ENCODE measurements around the gene NSL1.
"Not testable (repeated sequence)": the region's sequence is repeated elsewhere in the genome, so short reads cannot be mapped to it uniquely, and the experiment has no call there.

NSL1 gene, protein sequence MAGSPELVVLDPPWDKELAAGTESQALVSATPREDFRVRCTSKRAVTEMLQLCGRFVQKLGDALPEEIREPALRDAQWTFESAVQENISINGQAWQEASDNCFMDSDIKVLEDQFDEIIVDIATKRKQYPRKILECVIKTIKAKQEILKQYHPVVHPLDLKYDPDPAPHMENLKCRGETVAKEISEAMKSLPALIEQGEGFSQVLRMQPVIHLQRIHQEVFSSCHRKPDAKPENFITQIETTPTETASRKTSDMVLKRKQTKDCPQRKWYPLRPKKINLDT

DNA sequence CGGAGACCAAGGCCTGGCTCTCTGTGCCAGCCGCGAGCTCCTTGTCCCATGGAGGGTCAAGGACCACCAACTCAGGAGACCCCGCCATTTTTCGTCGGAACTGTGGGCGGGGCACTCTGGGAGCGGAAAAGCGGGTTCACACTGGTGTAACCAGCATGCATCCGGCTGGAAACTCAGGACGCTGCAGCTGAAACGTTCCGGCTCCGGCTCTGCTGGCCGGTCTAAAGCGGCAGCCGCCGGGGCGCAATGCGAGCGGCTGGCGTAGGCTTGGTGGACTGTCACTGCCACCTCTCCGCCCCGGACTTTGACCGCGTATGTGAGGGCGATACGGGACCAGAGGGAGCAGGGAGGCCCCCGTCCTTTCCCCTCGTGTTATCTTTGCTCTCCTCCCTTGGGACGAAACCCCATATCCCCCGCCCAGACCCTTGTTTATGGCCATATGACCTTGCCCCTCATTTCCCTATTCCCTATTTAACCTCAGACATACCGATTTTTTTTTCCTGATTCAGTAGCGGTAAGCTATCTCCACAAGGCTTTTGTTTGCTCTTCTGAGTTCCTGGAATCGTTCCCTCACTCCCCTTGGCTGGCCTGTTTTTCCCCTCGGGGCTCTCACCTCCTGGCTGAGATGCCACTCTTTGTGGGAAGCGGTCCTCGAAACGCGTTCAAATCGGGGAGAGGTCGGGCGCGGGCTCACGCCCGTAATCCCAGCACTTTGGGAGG lies at the start of gene NSL1, which contains the start of gene TATDN3:
TSS of gene NSL1 (minus strand) at position 102 of the 720 bp plus-strand sequence. CDS start at position 88, 14 bp downstream.
TSS of gene TATDN3 (plus strand) at position 219 of the 720 bp plus-strand sequence. CDS start at position 247, 28 bp downstream.
- DNase-seq: peak; percentile 99

DNA sequence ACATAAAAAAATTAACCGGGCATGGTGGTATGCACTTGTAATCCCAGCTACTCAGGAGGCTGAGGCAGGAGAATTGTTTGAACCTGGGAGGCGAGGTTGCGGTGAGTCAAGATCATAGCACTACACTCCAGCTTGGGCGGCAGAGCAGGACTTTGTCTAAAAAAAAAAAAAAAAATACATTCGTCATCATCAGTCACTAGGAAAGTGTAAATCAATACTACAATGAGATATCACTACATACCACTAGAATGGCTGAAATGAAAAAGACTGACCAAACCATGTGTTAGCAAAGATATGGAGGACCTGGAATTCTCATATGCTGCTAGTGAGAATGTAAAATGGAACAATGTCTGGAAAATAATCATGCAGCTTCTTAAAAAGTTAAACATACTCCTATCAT lies 46.6 kb upstream of the NSL1 start:
- no peak for DNase-seq

DNA sequence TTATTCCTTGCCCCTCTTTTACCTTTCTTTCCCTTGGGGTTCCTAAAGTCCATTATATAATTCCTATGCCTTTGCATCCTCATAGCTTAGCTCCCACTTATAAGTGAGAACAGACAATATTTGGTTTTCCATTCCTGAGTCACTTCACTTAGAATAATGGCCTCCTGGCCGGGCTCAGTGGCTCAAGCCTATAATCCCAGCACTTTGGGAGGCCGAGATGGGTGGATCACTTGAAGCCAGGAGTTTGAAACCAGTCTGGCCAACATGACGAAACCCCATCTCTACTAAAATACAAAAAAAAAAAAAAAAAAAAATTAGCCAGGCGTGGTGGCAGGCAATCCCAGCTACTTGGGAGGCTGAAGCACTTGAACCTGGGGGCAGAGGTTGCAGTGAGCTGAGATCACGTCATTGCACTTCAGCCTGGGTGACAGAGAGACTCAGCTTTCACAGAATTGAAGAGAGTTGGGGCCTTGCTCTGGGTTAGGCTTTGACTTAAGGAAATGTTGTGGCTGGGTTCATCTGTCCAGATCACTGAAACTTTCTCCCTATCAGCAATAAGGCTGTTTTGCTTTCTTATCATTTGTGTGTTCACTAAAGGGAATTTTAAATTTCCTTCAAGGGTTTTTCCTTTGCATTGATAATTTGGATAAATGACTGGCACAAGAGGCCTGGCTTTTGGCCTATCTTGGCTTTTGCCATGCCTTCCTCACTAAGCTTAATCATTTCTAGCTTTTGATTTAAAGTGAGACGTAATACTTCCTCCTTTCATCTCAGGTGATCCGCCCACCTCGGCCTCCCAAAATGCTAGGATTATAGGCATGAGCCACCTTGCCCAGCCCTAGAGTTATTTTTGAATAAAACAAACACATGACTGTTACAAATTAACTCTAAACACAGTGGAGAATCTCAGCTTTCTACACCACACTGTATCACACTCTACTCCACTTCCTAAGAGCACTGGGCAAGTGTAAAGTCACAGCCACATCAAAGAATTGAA lies 41.9 kb upstream of the NSL1 start:
- not testable (repeated sequence) for DNase-seq

DNA sequence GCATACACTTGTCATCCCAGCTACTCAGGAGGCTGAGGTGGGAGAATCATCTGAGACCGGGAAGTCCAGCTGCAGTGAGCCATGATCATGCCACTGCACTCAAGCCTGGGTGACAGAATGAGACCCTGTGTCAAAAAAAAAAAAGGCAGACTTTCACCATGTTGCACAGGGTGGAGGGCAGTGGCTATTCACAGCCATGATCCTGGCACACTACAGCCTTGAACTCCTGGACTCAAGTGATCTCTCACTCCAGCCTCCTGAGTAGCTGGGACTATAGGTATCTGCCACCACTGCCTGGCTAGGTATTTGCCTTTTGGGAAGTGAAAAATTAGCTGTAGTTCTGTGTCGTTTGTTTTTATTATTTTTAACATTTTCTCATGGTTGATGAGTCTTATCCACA lies 36.8 kb upstream of the NSL1 start:
- no peak for DNase-seq

DNA sequence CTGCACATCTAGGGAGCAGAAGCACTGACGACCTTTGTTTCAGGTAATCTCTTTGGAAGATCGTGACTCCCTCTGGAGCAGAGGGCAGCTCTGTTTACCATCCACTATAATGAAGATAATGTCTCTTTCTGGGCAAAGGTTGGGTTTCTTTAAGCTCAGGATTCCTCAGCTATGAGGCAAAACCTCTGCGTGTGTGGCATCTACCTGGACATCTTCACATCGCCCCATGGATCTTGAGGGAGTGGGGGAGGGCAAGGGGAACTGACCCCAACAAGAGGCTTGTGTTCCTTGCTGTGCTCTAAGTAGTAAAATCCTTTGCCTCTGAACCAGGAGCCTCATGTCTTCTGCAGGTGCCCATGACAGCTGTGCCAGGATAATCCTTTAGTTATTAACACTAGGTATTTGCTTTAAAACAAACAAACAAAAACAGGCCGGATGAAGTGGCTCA lies 36.3 kb upstream of the NSL1 start:
- DNase-seq: no peak

DNA sequence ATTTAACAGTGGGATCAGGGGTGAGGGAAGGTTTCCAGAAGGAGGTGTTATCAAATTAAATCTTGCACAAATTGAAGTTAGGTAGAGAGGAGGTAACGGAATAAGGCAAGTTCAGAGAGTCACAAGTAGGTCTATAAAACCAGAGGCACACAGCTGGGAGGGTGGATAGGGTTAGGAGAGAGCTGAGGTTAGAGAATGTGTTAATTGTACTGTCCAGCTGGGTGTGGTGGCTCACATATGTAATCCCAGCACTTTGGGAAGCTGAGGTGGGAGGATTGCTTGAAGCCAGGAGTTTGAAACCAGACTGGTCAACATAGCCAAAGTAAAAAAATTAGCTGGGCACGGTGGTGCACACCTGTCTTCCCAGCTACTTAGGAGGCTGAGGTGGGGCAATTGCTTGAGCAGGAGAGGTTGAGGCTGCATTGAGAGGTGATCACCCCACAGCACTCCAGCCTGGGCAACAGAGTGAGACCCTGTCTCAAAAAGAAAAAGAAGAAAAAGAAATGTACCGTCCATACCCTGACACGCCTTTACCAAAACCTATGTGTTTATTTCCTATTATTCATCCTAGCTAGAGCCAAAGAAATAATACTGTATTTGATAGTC lies 35.7 kb upstream of the NSL1 start:
- no peak for DNase-seq

DNA sequence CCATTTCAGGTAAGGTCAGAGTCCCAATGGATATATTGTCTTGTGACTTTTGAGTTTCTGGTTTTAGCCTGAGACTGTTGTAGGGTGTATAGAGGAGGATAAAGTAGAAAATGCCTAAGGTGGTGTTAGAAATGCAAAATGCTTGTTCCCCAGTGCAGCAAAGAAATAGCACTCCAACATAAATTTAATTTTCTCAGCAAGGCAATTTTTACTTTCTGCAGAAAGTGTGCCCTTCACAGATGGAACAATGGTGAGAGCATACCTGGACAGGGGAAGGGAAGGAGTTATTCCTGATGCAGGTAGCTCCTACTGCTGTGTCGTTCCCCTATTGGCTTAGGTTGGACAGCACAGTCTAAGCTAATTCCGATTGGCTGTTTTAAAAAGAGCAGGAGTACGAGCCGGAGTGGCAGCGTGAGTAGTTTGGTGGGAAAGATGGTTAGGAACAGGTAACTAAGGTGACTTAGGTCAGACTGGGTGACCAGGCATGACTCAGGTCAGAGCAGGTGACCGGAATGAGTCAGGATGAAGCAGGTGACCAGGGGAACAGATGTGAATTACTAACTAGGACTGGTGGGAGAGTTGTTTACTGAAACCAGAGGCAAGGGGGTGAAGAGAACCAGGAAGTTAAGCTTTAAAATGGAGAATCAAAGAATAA lies 34.3 kb upstream of the NSL1 start:
- no peak for DNase-seq

DNA sequence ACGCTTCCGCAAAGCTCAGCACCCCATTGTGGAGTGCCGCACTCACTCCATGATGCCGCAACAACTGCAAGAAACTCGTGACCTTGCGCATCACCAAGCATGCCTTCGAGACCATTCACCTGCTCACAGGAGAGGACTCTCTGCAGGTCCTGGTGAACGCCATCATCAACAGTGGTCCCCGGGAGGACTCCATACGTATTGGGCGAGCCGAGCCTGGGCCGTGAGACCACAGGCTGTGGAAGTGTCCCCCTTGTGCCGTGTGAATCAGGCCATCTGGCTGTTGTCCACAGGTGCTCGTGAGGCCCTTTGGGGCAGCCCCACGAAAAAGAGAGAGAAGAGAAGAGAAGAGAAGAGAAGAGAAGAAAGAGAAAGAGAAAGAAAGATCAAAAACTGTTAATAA lies 32.6 kb upstream of the NSL1 start:
- DNase-seq: no peak

DNA sequence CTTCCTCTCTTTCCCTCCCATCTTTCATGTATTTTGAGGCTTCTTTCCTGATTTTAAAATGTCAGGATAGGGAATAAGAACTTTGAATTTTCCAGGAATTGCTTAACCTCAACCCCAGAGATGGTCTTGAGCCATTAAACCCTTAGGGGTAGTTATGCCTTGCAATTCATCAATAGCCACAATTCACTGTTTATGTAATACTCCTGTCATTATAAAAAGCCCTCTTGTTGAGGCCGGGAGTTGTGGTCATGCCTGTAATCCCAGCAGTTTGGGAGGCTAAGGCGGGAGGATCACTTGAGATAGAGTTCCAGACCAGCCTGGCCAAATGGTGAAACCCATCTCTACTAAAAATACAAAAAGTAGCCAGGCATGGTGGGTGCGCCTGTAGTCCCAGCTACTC lies 31.4 kb upstream of the NSL1 start:
- no peak for DNase-seq

DNA sequence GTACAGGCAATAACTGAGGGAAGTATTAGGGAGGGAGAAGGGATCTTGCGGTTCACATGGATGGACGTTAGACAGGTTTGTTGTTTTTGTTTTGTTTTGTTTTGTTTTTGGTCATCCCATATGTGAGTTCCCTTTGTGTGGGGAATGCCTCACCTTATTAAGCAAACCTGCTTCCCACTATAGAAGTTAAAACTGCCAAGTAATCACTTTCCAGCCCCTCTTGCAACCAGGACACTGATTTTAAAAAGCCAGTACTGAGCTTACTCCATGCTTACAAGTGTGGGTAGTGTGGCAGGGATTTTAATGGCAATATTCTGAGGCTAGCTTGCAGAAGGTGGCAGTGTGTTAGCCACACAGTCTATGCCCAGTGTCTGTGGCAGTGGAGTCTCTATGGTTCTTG lies 29.4 kb upstream of the NSL1 start:
- no peak for DNase-seq

DNA sequence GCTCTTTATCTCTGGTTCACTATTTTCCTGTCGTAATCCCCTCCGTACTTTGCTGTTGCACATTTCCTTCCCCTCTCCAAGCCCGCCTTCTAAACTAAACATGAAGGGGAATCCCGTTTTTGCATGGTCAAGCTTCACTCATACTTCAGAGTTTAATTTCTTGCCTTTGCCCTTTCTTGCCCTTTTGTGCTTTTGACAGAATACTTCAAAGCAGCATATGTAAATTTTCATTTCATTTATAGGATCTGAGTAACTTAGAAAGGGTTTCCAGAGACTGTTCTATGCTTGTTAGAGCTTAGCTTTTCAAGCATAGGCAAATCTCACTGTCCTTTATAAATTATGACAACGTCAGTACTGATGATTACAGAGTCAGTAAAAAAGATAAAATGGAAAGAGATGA lies 28.1 kb upstream of the NSL1 start:
- no peak for DNase-seq

DNA sequence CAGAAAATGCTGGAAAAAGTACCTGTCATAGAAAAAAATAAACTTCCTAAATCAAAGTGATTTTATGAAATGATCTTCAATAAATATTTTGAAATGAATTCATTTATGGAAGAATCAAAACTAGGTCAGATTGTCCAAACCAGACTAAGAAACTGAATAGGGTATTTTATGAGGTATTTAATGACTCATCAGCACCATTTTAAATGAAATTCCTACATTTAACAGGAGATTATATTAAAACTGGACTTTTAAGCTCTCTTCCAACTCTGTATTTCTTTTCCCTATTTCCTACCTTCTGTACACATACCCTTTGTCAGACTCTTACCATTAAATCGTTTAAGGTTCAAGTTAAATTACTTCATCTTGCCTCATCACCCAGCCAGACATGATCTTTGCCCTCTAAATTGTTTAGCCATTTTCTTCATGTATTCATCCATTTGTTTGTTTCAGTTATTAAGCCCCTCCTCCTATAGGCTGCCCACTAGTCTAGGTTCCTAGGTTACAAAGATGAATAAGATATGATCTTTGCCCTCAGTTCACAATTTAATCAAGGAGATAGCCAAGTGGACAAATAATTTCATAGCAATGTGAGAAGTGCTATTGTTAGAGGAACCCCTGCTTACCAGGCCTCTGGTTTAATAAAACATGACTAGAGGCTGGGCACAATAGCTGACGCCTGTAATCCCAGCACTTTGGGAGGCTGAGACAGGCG lies 25.1 kb upstream of the NSL1 start:
- DNase-seq: no peak

DNA sequence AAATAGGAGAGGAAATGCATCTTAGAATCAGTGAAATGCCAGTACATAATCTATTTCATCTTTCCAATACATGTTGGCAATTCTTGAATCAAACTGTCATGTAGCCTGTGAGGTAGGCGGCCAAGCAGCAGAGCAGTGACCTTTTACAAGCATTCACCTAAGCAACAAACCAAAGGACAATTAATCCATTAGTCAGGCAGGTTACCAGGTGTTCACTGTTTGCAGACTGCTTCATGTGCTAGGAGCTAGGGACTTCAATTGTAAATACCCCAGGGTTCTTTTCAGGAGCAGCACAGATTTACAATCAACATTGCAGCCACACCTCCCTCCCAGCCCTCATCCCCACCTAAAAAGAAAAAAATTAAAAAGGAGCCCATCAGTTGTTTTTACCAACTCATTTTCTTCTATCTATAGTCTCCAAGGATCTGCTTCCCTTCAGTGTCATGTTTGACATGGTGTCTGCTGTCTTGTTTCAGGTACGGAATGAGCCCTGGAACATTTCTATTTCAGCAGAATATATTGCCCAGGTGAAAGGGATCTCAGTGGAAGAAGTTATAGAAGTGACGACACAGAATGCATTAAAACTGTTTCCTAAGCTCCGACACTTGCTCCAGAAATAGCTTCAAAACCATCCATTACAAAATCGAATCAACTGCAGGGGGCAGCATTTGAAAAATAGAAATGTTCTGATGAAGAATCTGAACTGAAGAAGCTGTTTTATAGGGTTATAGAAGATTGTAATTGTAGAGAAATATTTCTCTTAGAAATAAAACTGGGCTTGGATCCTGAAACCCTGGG lies 23.2 kb upstream of the NSL1 start:
- no peak for DNase-seq

DNA sequence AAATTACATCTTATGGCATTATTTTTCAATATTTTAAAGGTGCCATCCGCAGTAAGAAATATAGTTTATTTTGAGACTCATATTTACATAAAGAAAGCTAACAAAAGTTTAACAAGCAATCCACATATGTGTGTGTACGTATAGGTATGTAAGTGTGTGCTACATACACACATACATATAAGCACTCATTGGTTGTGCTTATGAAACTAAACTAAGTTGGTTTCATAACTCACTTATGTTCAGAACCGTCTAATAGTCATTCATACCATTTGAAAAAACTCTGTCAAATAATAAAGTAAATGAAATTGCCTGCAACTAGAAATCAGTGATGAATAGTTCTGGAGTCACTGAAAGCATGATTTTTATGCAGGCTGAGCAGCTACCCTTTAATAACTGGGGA lies 14.2 kb upstream of the NSL1 start:
- DNase-seq: no peak

DNA sequence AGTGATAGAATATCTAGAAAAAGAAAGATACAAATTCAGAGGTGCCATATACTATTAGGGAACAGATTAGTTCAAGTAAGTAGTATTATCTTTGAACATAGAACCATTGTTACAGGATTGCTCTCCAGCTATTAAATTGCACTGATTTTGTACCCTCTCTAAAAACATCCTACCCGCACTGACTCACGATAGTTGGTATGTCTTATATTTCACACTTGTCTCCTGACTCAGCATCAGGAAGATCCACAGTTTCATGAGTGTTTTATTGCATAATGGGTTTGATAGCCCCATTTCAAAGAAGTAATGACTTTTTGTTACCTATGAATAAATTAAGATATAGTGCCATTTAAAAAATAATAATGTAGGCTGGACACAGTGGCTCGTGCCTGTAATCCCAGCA lies 6.1 kb upstream of the NSL1 start:
- no peak for DNase-seq

DNA sequence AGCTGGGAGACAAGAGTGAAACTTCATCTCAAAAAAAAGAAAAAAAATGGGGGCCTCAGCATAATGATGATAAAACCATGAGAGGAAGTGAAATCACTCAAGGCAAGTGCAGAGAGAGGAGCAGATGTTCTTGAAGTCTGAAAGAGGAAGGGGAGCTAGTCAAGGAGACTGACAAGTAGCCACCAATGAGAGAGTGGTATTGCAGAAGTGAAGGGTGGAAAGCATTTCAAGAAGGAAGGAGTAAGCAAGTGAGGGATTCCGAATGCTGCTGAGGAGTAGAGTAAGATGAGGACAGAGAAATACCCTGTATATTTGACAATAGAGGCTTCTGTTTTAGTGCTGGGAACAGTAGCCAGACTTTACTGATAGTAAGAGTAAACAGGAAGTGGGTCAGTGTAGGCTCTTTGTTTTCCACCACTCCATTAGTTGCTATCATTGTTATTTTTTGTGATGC lies 3.0 kb upstream of the NSL1 start:
- DNase-seq: no peak

DNA sequence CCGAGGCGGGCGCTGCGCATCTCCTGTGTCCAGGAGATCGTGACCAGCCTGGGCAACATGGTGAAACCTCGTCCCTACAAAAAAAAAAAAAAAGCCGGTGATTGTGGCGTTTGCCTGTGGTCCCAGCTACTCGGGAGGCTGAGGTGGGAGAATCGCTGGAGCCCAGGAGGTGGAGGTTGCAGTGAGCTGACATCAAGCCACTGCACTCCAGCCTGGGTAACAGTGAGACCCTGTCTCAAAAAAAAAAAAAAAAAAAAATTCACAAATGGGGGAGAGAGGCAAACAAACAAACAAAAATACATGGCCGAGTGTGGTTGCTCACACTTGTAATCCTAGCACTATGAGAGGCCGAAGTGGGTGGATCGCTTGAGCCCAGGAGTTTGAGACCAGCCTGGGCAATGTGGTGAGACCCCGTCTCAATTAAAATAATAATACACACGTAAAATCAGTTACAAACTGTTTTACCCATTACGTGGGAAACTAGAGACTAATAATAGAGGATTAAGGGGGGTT lies 875 bp upstream of the NSL1 start:
- DNase-seq: no peak

DNA sequence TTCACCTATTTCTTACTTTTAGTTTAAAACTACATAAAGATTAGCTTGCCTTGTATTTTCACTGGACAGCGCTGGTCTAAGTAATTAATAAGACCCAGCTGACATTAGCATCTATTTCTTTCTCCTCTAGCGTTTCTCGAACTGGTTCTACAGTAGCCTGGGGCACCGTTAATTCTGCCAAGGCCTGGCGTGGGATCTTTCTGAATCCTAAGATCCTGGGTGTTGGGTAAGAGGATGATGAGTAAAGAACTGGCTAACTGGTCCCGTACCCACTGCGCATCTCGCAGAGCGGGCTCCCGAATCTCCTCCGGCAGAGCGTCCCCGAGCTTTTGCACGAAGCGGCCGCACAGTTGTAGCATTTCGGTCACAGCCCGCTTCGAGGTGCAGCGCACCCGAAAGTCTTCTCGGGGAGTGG lies 309 bp downstream of the NSL1 start:
- DNase-seq: no peak

DNA sequence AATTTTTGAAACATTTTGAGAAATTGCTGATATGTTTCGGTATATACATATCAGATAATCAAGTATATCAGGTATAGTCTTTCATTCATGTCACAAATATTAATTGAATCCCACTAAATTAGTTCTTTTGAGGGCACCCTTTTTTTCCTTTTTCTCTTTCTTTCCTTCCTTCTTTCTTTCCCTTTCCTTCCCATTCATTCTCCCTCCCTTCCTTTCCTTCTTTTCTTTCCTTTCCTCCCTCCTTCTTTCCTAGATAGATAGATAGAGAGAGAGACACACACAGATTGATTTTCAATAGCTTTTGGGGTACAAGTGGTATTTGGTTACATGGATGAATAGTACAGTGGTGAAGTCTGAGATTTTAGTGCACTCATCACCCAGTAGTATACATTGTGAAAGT lies 5.7 kb downstream of the NSL1 start:
- DNase-seq: no peak

DNA sequence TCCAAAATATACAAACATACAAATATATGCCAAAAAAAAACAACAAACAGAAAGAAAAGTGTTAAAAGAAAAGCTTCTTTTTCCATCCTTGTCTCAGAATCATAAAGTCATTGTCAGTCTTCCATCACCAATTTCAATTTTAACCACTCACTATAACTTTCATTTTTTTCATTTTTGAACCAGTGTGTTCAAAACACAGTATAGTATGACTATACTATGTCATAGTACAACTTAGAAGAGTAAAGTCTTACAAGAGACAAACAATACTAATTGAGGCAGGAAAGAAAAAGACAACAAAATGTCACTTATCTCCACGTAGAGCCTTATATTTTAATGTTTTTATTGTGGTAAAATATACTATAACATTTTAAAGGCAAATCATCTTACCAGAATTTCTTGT lies 7.6 kb downstream of the NSL1 start:
- DNase-seq: no peak

Data from activated T-cell treated with anti-CD3 and anti-CD28 coated beads, Interleukin-2, amount 50 U/mL, for 1 hour (primary cell).